ENCODE data around the gene GRIN2A. TPM values are rescaled to one million over a fixed set of nuclear protein-coding genes. Genes with fewer than 3 reads are reported as not detected.

The GRIN2A gene
- total RNA-seq, 1 experiment from 2014 or later, result not detected

- Histone ChIP-seq H3K27ac (ENCODE audit: low read length) (no peak overlapping the region), H3K4me1 (ENCODE audit: low read length) (no peaks in the 10 kb centered on the region), H3K36me3 (ENCODE audit: insufficient read depth, low read length) (no peaks in the 10 kb centered on the region), H3K27me3 (ENCODE audit: low read length) (no peaks in the 10 kb centered on the region), H3K79me2 (ENCODE audit: low read length) (no peaks in the 10 kb centered on the region), H3K4me3 (ENCODE audit: low read length) (no peak overlapping the region), H3K9me3 (ENCODE audit: low read length) (no peaks in the 10 kb centered on the region), H4K20me1 (ENCODE audit: insufficient read depth, low read depth, low read length) (no peaks in the 10 kb centered on the region), H3K9ac (ENCODE audit: low read length) (no peak overlapping the region), H3K4me2 (ENCODE audit: low read depth, low read length, poor library complexity, severe bottlenecking) (no peak overlapping the region), H2AFZ (ENCODE audit: low read length) (no peak overlapping the region), H3K9me2 (replicated peaks; ENCODE audit: insufficient read depth, low read length) (no peaks in the 10 kb centered on the region)
- no peak for DNase-seq
Measured at GRCh38 chr16:9773289-9773688, 408.9 kb downstream of the GRIN2A start.

GRCh38 chr16:9772526-9773225, 409.6 kb downstream of the GRIN2A start:
- H2AFZ ChIP-seq (ENCODE audit: low read length), result no peak overlapping the region
- no peak overlapping the region for H3K4me3 ChIP-seq (ENCODE audit: low read length)
- no peak overlapping the region for H3K27ac ChIP-seq (ENCODE audit: low read length)
- no peak overlapping the region for H3K4me2 ChIP-seq (ENCODE audit: low read depth, low read length, poor library complexity, severe bottlenecking)
- no peak for DNase-seq
- no peaks in the 10 kb centered on the region for H3K27me3 ChIP-seq (ENCODE audit: low read length)
- no peak overlapping the region for H3K9ac ChIP-seq (ENCODE audit: low read length)
- H3K36me3 ChIP-seq (ENCODE audit: insufficient read depth, low read length), result no peaks in the 10 kb centered on the region
- no peaks in the 10 kb centered on the region for H4K20me1 ChIP-seq (ENCODE audit: insufficient read depth, low read depth, low read length)
- no peaks in the 10 kb centered on the region for H3K9me3 ChIP-seq (ENCODE audit: low read length)
- no peaks in the 10 kb centered on the region for H3K9me2 ChIP-seq (replicated peaks; ENCODE audit: insufficient read depth, low read length)
- no peaks in the 10 kb centered on the region for H3K79me2 ChIP-seq (ENCODE audit: low read length)
- H3K4me1 ChIP-seq (ENCODE audit: low read length), result no peaks in the 10 kb centered on the region

GRCh38 chr16:9766891-9767290, 415.3 kb downstream of the GRIN2A start:
- H2AFZ ChIP-seq (ENCODE audit: low read length), result no peak overlapping the region

GRCh38 chr16:9763505-9763904, 418.7 kb downstream of the GRIN2A start:
- no peaks in the 10 kb centered on the region for H3K9me2 ChIP-seq (replicated peaks; ENCODE audit: insufficient read depth, low read length)
- no peak overlapping the region for H3K4me2 ChIP-seq (ENCODE audit: low read depth, low read length, poor library complexity, severe bottlenecking)
- H4K20me1 ChIP-seq (ENCODE audit: insufficient read depth, low read depth, low read length), result no peaks in the 10 kb centered on the region
- no peak overlapping the region for H3K4me3 ChIP-seq (ENCODE audit: low read length)
- no peaks in the 10 kb centered on the region for H3K79me2 ChIP-seq (ENCODE audit: low read length)
- no peak for DNase-seq
- no peaks in the 10 kb centered on the region for H3K9me3 ChIP-seq (ENCODE audit: low read length)
- no peaks in the 10 kb centered on the region for H3K4me1 ChIP-seq (ENCODE audit: low read length)
- no peak overlapping the region for H3K27ac ChIP-seq (ENCODE audit: low read length)
- H3K27me3 ChIP-seq (ENCODE audit: low read length), result no peaks in the 10 kb centered on the region
- H2AFZ ChIP-seq (ENCODE audit: low read length), result no peak overlapping the region
- H3K36me3 ChIP-seq (ENCODE audit: insufficient read depth, low read length), result no peaks in the 10 kb centered on the region
- no peak overlapping the region for H3K9ac ChIP-seq (ENCODE audit: low read length)

More at GRCh38 chr16:9766891-9767290, 415.3 kb downstream of the GRIN2A start:
- no peaks in the 10 kb centered on the region for H3K36me3 ChIP-seq (ENCODE audit: insufficient read depth, low read length)
- H3K79me2 ChIP-seq (ENCODE audit: low read length), result no peaks in the 10 kb centered on the region
- no peak overlapping the region for H3K4me2 ChIP-seq (ENCODE audit: low read depth, low read length, poor library complexity, severe bottlenecking)
- H3K4me3 ChIP-seq (ENCODE audit: low read length), result no peak overlapping the region
- H3K9me2 ChIP-seq (replicated peaks; ENCODE audit: insufficient read depth, low read length), result no peaks in the 10 kb centered on the region
- H3K27me3 ChIP-seq (ENCODE audit: low read length), result no peaks in the 10 kb centered on the region
- H3K9ac ChIP-seq (ENCODE audit: low read length), result no peak overlapping the region
- H3K27ac ChIP-seq (ENCODE audit: low read length), result no peak overlapping the region
- H4K20me1 ChIP-seq (ENCODE audit: insufficient read depth, low read depth, low read length), result no peaks in the 10 kb centered on the region
- no peak for DNase-seq
- no peaks in the 10 kb centered on the region for H3K4me1 ChIP-seq (ENCODE audit: low read length)
- no peaks in the 10 kb centered on the region for H3K9me3 ChIP-seq (ENCODE audit: low read length)

GRCh38 chr16:9761870-9762269, 420.4 kb downstream of the GRIN2A start:
- H3K4me3 ChIP-seq (ENCODE audit: low read length), result no peak overlapping the region

GRCh38 chr16:9757687-9758086, 424.5 kb downstream of the GRIN2A start:
- H3K4me1 ChIP-seq (ENCODE audit: low read length), result no peaks in the 10 kb centered on the region
- no peak overlapping the region for H3K4me2 ChIP-seq (ENCODE audit: low read depth, low read length, poor library complexity, severe bottlenecking)
- H3K27ac ChIP-seq (ENCODE audit: low read length), result no peak overlapping the region
- no peaks in the 10 kb centered on the region for H4K20me1 ChIP-seq (ENCODE audit: insufficient read depth, low read depth, low read length)
- no peaks in the 10 kb centered on the region for H3K79me2 ChIP-seq (ENCODE audit: low read length)
- H3K27me3 ChIP-seq (ENCODE audit: low read length), result no peaks in the 10 kb centered on the region
- no peak for DNase-seq
- no peaks in the 10 kb centered on the region for H3K36me3 ChIP-seq (ENCODE audit: insufficient read depth, low read length)
- H3K9ac ChIP-seq (ENCODE audit: low read length), result no peak overlapping the region
- no peak overlapping the region for H2AFZ ChIP-seq (ENCODE audit: low read length)
- H3K9me3 ChIP-seq (ENCODE audit: low read length), result no peaks in the 10 kb centered on the region
- no peak overlapping the region for H3K4me3 ChIP-seq (ENCODE audit: low read length)
- H3K9me2 ChIP-seq (replicated peaks; ENCODE audit: insufficient read depth, low read length), result no peaks in the 10 kb centered on the region

More at GRCh38 chr16:9761870-9762269, 420.4 kb downstream of the GRIN2A start:
- Histone ChIP-seq H3K9me3 (ENCODE audit: low read length) (no peaks in the 10 kb centered on the region), H3K4me1 (ENCODE audit: low read length) (no peaks in the 10 kb centered on the region), H3K27me3 (ENCODE audit: low read length) (no peaks in the 10 kb centered on the region), H2AFZ (ENCODE audit: low read length) (no peak overlapping the region), H3K36me3 (ENCODE audit: insufficient read depth, low read length) (no peaks in the 10 kb centered on the region), H3K4me2 (ENCODE audit: low read depth, low read length, poor library complexity, severe bottlenecking) (no peak overlapping the region), H3K27ac (ENCODE audit: low read length) (no peak overlapping the region), H4K20me1 (ENCODE audit: insufficient read depth, low read depth, low read length) (no peaks in the 10 kb centered on the region), H3K9ac (ENCODE audit: low read length) (no peak overlapping the region), H3K9me2 (replicated peaks; ENCODE audit: insufficient read depth, low read length) (no peaks in the 10 kb centered on the region), H3K79me2 (ENCODE audit: low read length) (no peaks in the 10 kb centered on the region)
- DNase-seq, result no peak

GRCh38 chr16:9756434-9756833, 425.8 kb downstream of the GRIN2A start:
- H3K4me3 ChIP-seq (ENCODE audit: low read length), result no peak overlapping the region
- no peaks in the 10 kb centered on the region for H3K79me2 ChIP-seq (ENCODE audit: low read length)
- H3K27ac ChIP-seq (ENCODE audit: low read length), result no peak overlapping the region
- H3K9ac ChIP-seq (ENCODE audit: low read length), result no peak overlapping the region
- H3K9me2 ChIP-seq (replicated peaks; ENCODE audit: insufficient read depth, low read length), result no peaks in the 10 kb centered on the region
- H3K27me3 ChIP-seq (ENCODE audit: low read length), result no peaks in the 10 kb centered on the region
- no peaks in the 10 kb centered on the region for H3K36me3 ChIP-seq (ENCODE audit: insufficient read depth, low read length)
- DNase-seq, result no peak
- no peaks in the 10 kb centered on the region for H3K9me3 ChIP-seq (ENCODE audit: low read length)
- no peak overlapping the region for H3K4me2 ChIP-seq (ENCODE audit: low read depth, low read length, poor library complexity, severe bottlenecking)
- no peaks in the 10 kb centered on the region for H4K20me1 ChIP-seq (ENCODE audit: insufficient read depth, low read depth, low read length)
- no peaks in the 10 kb centered on the region for H3K4me1 ChIP-seq (ENCODE audit: low read length)
- no peak overlapping the region for H2AFZ ChIP-seq (ENCODE audit: low read length)

GRCh38 chr16:9755081-9755480, 427.1 kb downstream of the GRIN2A start:
- Histone ChIP-seq H3K9me3 (ENCODE audit: low read length) (no peaks in the 10 kb centered on the region), H3K9ac (ENCODE audit: low read length) (no peak overlapping the region), H3K36me3 (ENCODE audit: insufficient read depth, low read length) (no peaks in the 10 kb centered on the region), H3K27me3 (ENCODE audit: low read length) (no peaks in the 10 kb centered on the region), H2AFZ (ENCODE audit: low read length) (no peak overlapping the region), H3K4me2 (ENCODE audit: low read depth, low read length, poor library complexity, severe bottlenecking) (no peak overlapping the region), H3K27ac (ENCODE audit: low read length) (no peak overlapping the region), H3K4me3 (ENCODE audit: low read length) (no peak overlapping the region), H4K20me1 (ENCODE audit: insufficient read depth, low read depth, low read length) (no peaks in the 10 kb centered on the region), H3K9me2 (replicated peaks; ENCODE audit: insufficient read depth, low read length) (no peaks in the 10 kb centered on the region), H3K79me2 (ENCODE audit: low read length) (no peaks in the 10 kb centered on the region), H3K4me1 (ENCODE audit: low read length) (no peaks in the 10 kb centered on the region)
- no peak for DNase-seq
